Ovary (tissue), 3 donors: ENCODE data around the gene PRR15L.

Experiments used
- EP300 ChIP-seq: sonication (generic); formaldehyde crosslinking; IDR thresholded peaks from one replicate; pipeline ENCODE4 v1.6.1; 2017; ENCODE audit warnings: antibody characterized with exemption
- POLR2A ChIP-seq: fragments of 450-650 bp; IDR thresholded peaks from one replicate; pipeline ENCODE4 v1.6.1; 2017; ENCODE audit warnings: antibody characterized with exemption, mild to moderate bottlenecking, moderate library complexity
- TF ChIP-seq, protein P1 (sequence below), 3 donors: fragments of 450-650 bp in 2 of 3; fragments of 200-600 bp in 1 of 3; IDR thresholded peaks; one replicate each; pipeline versions ENCODE4 v1.5.1 to v1.8.0; 2016 to 2022; ENCODE audit warnings: antibody characterized with exemption in 3 of 3, mild to moderate bottlenecking in 1 of 3
- donor health status: DM: no; HTN: no; CAD: no.

GRCh38 chr17:47987240-47987835, 29.7 kb upstream of the PRR15L start:
- TF ChIP-seq, protein P1, sequence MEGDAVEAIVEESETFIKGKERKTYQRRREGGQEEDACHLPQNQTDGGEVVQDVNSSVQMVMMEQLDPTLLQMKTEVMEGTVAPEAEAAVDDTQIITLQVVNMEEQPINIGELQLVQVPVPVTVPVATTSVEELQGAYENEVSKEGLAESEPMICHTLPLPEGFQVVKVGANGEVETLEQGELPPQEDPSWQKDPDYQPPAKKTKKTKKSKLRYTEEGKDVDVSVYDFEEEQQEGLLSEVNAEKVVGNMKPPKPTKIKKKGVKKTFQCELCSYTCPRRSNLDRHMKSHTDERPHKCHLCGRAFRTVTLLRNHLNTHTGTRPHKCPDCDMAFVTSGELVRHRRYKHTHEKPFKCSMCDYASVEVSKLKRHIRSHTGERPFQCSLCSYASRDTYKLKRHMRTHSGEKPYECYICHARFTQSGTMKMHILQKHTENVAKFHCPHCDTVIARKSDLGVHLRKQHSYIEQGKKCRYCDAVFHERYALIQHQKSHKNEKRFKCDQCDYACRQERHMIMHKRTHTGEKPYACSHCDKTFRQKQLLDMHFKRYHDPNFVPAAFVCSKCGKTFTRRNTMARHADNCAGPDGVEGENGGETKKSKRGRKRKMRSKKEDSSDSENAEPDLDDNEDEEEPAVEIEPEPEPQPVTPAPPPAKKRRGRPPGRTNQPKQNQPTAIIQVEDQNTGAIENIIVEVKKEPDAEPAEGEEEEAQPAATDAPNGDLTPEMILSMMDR (IDR thresholded peaks at IDR 0.05), result no peak
- TF ChIP-seq POLR2A, result no peak
- TF ChIP-seq EP300, result no peak
